GM12873 (cell line): Measurements from ENCODE around the gene RGL4.

Experiments
- CTCF ChIP-seq: IDR thresholded peaks from 2 replicates; pipeline ENCODE4 v1.5.1; 2012; ENCODE audit warnings: low read depth, mild to moderate bottlenecking, moderate library complexity, low read length, control low read depth; ENCODE audit not compliant: insufficient read depth; ENCODE audit errors: missing control alignments

The RGL4 gene

DNA sequence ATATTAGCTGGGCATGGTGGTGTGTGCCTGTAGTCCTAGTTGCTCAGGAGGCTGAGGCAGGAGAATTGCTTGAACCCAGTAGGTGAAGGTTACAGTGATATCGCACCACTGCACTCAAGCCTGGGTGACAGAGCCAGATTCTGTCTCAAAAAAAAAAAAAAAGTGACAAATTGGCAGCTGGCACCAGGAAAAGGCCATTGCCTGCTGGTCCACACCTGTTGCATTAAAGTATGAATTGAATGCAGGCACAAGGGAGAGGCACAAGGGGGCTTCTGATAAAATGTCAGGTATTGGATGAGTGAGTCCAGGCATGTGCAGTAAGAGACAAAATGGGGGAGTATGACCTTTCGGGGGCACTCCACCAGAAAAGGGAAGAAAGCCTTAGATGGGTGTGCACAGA, 31.9 kb downstream of the RGL4 start:
- TF ChIP-seq CTCF = no peak

DNA sequence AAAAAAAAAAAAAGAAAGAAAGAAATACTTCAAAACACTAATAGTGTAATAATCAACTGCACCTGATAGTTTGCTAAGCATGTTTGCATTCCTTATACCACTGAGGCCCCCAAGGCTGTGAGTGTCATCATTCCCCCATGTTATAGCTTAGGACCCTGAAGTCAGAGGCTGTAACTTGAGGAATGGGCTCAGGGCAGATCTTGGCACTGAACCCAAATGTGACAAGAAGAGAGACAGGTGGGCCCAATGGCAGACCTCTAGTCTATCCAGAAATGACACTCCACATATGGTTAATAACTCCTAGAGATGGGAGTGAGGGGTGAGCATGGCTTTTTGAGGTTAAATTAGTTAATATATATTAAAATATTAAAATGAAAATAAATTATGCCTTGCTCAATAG, 46.9 kb downstream of the RGL4 start:
- TF ChIP-seq CTCF = no peak

GRCh38 chr22:23742505-23743264, 51.9 kb downstream of the RGL4 start:
- no peak for TF ChIP-seq CTCF

DNA sequence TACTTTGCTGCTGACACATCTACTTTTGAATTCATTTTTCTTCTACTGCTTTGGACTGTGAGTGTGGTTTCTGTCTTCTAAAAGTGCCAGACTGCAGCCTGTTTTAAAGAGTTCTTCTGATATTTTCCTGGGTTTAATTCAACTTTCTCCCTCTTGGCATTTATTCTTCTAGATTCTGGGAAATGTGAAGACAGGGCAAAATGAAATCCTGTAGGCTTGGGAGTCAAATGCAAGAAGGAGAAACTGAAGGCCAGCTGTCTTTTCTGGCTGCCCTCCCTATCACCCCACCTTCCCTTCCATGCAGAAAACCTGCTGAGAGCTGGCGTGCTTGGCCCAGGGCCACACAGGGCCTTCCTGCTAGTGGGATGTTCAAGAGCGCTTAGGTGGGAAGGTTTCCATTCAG, 52.5 kb downstream of the RGL4 start:
- no peak for TF ChIP-seq CTCF

DNA sequence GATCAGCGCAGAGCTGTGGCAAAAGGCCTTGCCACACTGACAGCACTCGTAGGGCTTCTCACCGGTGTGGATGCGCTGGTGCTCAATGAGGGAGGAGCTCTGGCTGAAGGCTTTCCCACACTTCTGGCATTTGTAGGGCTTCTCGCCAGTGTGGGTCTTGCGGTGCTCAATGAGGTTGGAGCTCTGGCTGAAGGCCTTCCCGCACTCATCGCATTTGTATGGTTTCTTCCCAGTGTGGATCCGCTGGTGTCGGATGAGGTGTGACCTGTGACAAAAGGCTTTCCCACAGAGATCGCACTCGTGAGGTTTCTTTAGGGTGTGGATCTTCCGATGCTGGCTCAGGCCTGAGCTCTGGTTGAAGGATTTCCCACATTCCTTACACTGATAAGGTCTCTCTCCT, 53.2 kb downstream of the RGL4 start:
- TF ChIP-seq CTCF = no peak

DNA sequence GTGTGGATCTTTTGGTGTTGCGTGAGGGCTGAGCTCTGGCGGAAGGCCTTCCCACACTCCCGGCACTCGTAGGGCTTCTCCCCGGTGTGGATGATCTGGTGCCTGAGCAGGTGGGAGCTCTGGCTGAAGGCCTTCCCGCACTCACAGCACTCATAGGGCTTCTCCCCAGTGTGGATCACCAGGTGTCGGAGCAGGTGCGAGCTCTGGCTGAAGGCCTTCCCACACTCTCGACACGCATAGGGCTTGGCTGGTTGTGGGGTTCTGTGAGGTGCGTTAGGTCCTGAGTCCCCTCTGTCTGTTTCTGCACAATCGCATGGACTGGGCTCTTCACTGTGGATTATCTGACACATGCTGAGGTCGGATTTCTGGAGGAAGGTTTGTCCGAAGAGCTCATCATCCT, 53.7 kb downstream of the RGL4 start:
- no peak for TF ChIP-seq CTCF

GRCh38 chr22:23745791-23746190, 55.0 kb downstream of the RGL4 start:
- TF ChIP-seq CTCF = no peak
